Gastroesophageal sphincter (tissue), 4 donors: ENCODE measurements around the gene RIMS1. TPM values are rescaled to one million over a fixed set of nuclear protein-coding genes. Genes with fewer than 3 reads are reported as not detected.

Experiments
- ATAC-seq: fragments of 150-250 bp; one replicate; pipeline ENCODE4 v1.9.1; 2016; ENCODE audit warnings: mild to moderate bottlenecking, moderate library complexity
- H3K27ac ChIP-seq, 4 donors: fragments of 200-600 bp; sonication (generic) in 3 of 4; 1 replicate in 3 of 4; 2 replicates in 1 of 4; pipeline ENCODE4 v1.5.1; 2016 to 2019
- H3K27me3 ChIP-seq: fragments of 200-600 bp; sonication (generic); one replicate; pipeline ENCODE4 v1.5.1; 2019
- H3K36me3 ChIP-seq, 2 donors: fragments of 200-600 bp; sonication (generic); one replicate each; pipeline ENCODE4 v1.5.1; 2019; ENCODE audit warnings: control low read depth in 1 of 2
- H3K4me1 ChIP-seq, 3 donors: fragments of 200-600 bp; sonication (generic); 1 replicate in 2 of 3; 2 replicates in 1 of 3; pipeline ENCODE4 v1.5.1; 2016 to 2019; ENCODE audit warnings: control low read depth in 2 of 3
- H3K4me3 ChIP-seq, 2 donors: fragments of 200-600 bp; sonication (generic); one replicate each; pipeline ENCODE4 v1.5.1; 2019; ENCODE audit warnings: mild to moderate bottlenecking in 1 of 2, moderate library complexity in 1 of 2
- H3K9me3 ChIP-seq, 3 donors: fragments of 200-600 bp; sonication (generic); one replicate each; pipeline ENCODE4 v1.5.1; 2017 to 2019; ENCODE audit warnings: control low read depth in 2 of 3
- EP300 ChIP-seq: sonication (generic); formaldehyde crosslinking; IDR thresholded peaks from one replicate; pipeline ENCODE4 v1.6.1; 2017; ENCODE audit warnings: antibody characterized with exemption, mild to moderate bottlenecking
- POLR2A ChIP-seq, 2 donors: fragments of 450-650 bp; IDR thresholded peaks; one replicate each; pipeline ENCODE4 v1.6.1; 2017; ENCODE audit warnings: antibody characterized with exemption in 2 of 2, mild to moderate bottlenecking in 2 of 2, moderate library complexity in 1 of 2
- POLR2AphosphoS5 ChIP-seq: sonication (generic); formaldehyde crosslinking; IDR thresholded peaks from one replicate; pipeline ENCODE4 v1.6.1; 2017; ENCODE audit warnings: antibody characterized with exemption
- WGBS, 2 donors: methylation state at CpG; one replicate each; pipeline ENCODE4 v1.1.5; 2018; ENCODE audit warnings: low coverage in 1 of 2; 5-methylcytosine and 5-hydroxymethylcytosine counted together
- total RNA-seq, 4 donors: library from RNA; depleted of rRNA; stranded (reverse); fragments of >200 nt; gene quantifications; one replicate each; pipeline ENCODE4 v1.1.0, GENCODE V29; 2016
- TF ChIP-seq, protein P1 (sequence below), 4 experiments: fragments of 200-600 bp in 2 of 4; fragments of 450-650 bp in 2 of 4; sonication (generic) in 1 of 4; IDR thresholded peaks; one replicate each; pipeline ENCODE4 v1.5.1; 2017 to 2019; ENCODE audit warnings: antibody characterized with exemption in 4 of 4, mild to moderate bottlenecking in 2 of 4, moderate library complexity in 2 of 4

The RIMS1 gene
- total RNA-seq, 4 donors from 2014 or later, result 9.3 to 66.5 (median 17.7) TPM

DNA sequence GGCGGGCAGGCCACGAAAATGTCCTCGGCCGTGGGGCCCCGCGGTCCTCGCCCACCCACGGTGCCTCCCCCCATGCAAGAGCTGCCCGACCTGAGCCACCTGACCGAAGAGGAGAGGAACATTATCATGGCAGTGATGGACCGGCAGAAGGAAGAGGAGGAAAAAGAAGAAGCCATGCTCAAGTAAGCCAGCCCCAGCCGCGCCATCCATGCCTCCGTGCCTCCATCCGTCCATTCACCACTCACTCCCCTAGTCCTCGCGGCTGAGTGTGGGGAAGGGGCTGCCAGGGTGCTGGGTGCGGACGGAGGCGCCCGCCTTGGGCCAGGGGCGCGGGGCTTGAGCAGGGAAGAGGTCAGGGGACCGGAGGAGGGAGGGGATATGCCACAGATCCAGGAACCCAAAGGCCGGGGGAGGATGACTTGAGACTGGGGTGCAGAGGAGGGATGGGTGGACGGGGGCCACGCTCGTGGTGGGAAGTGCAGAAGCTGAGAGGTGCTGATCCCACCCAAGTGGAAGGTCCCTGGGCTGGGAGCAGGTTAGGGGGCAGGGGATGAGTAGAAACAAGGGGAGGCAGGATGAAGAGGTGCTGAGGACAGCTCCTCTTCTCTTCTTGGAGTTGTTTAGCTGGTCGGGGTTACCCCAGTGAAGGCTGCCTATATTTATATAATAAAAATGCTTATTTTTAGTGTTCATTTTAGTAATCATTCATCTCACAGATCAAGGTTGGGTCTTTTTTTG is 825 bp downstream of the RIMS1 start:
- peak; percentile 17 for ATAC-seq
- Histone ChIP-seq H3K36me3 (no peaks in the 10 kb centered on the region), H3K4me3 (peak overlapping the region; percentile 4 to 52), H3K9me3 (no peaks in the 10 kb centered on the region), H3K4me1 (peaks cover 0 to 14% (median 5%) of the 10 kb centered on the region in 3 donors), H3K27me3 (peaks cover 45% of the 10 kb centered on the region), H3K27ac (no peak overlapping the region)
- TF ChIP-seq POLR2A (IDR thresholded peaks at IDR 0.05) (no peak), EP300 (no peak)
- 14 to 17% methylated on average over 7 to 8 of the region's 29 CpGs for WGBS, 2 donors

DNA sequence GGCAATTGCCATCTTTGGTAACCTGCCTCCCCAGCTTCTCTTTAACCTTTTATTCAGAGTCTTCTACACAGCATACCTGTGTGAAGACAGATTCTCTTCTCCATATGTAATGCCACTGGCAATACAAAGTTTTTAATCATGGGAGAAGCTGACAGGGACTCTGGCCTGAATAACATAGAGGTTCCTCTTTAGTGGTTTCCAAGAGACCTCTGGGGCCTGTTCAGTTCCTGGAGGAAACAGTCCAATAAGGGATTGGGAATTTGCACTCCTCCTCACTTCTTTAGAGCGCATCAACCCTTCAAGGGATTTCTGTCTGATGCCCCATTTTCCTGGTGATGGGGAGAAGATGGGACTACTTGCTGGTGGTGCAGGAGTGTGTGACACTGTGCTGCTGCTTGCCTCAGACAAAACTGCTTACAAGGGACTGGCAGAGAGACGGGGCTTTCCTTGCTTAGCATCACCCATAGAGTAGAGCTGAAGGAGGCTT is 1.4 kb downstream of the RIMS1 start:
- no peak for ATAC-seq
- TF ChIP-seq POLR2AphosphoS5 (no peak), POLR2A (IDR thresholded peaks at IDR 0.05) (no peak)
- TF ChIP-seq, protein P1, sequence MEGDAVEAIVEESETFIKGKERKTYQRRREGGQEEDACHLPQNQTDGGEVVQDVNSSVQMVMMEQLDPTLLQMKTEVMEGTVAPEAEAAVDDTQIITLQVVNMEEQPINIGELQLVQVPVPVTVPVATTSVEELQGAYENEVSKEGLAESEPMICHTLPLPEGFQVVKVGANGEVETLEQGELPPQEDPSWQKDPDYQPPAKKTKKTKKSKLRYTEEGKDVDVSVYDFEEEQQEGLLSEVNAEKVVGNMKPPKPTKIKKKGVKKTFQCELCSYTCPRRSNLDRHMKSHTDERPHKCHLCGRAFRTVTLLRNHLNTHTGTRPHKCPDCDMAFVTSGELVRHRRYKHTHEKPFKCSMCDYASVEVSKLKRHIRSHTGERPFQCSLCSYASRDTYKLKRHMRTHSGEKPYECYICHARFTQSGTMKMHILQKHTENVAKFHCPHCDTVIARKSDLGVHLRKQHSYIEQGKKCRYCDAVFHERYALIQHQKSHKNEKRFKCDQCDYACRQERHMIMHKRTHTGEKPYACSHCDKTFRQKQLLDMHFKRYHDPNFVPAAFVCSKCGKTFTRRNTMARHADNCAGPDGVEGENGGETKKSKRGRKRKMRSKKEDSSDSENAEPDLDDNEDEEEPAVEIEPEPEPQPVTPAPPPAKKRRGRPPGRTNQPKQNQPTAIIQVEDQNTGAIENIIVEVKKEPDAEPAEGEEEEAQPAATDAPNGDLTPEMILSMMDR (IDR thresholded peaks at IDR 0.05), result no peak
- Histone ChIP-seq H3K27ac (no peak overlapping the region), H3K9me3 (no peaks in the 10 kb centered on the region), H3K36me3 (no peaks in the 10 kb centered on the region), H3K4me3 (no peak overlapping the region), H3K4me1 (peaks cover 0 to 14% (median 5%) of the 10 kb centered on the region in 3 donors), H3K27me3 (peaks cover 45% of the 10 kb centered on the region)
- WGBS, 2 donors, result 90% methylated on average over 2 of the region's 2 CpGs; no CpG with 5 or more reads in 1 of the 2 donors

DNA sequence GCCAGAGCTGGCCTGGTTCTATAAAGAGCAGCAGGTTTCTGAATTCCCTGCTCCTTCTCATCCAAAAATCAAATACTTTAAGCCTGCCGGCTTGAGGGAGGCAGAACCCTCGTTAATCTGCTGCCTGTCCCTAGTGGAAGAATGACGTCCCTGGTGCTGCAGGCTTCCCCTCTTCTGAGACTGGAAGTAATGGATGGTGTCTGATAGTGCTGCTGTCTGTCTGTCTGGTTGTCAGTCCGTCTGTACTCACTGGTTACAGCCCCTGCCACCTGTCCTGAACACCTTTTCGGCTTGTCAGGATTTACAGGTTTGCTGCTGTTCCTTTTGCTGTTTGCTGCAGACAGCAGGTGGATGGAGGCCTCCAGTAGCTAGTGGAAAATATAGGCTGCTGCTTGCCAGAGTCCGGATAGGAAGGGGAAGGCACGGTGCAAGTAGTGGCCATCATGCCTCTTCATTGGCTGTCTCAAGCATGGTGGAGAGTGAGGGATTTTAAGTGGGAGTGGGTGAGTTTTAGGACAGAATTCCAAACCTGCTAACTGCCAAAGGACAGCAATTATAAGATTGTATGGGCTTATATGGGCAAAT is 2.5 kb downstream of the RIMS1 start:
- no peaks in the 10 kb centered on the region for H3K9me3 ChIP-seq
- ATAC-seq, result no peak
- 60% methylated on average over 4 of the region's 7 CpGs; no CpG with 5 or more reads in 1 of the 2 donors for WGBS, 2 donors
- H3K36me3 ChIP-seq, result no peaks in the 10 kb centered on the region
- H3K27ac ChIP-seq, result no peak overlapping the region
- no peak overlapping the region for H3K4me3 ChIP-seq
- H3K27me3 ChIP-seq, result peaks cover 45% of the 10 kb centered on the region
- TF ChIP-seq EP300 (no peak), POLR2AphosphoS5 (no peak), POLR2A (IDR thresholded peaks at IDR 0.05) (no peak)
- TF ChIP-seq, protein P1 (IDR thresholded peaks at IDR 0.05), result no peak
- peaks cover 0 to 14% (median 5%) of the 10 kb centered on the region in 3 donors for H3K4me1 ChIP-seq

DNA sequence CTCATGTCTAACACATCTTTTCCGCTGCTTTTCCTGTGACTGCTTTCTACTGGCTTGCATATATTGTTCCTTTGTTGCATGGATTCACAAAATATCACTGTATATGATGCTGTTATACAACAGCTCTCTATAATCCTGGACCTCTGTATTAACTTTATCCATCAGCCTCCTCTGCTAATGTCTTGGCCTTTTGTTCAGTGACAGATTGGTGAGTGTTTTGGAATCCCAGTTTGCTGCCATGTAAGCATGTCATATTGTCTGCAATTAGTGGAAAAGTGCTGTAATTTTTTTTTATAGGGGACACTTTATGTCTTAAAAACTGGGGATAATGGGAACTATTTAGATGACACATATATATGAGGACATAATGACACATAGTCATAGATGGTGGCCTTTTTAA is 3.0 kb downstream of the RIMS1 start:
- WGBS, 2 donors, result 89 to 100% methylated on average over 1 of the region's 1 CpG
- peaks cover 0 to 14% (median 5%) of the 10 kb centered on the region in 3 donors for H3K4me1 ChIP-seq
- H3K9me3 ChIP-seq, result no peaks in the 10 kb centered on the region
- TF ChIP-seq POLR2AphosphoS5, result no peak
- TF ChIP-seq EP300, result no peak
- TF ChIP-seq POLR2A (IDR thresholded peaks at IDR 0.05), result no peak
- TF ChIP-seq, protein P1 (IDR thresholded peaks at IDR 0.05), result no peak
- no peak overlapping the region for H3K27ac ChIP-seq
- ATAC-seq, result no peak
- H3K27me3 ChIP-seq, result peaks cover 45% of the 10 kb centered on the region
- H3K4me3 ChIP-seq, result no peak overlapping the region
- H3K36me3 ChIP-seq, result no peaks in the 10 kb centered on the region

DNA sequence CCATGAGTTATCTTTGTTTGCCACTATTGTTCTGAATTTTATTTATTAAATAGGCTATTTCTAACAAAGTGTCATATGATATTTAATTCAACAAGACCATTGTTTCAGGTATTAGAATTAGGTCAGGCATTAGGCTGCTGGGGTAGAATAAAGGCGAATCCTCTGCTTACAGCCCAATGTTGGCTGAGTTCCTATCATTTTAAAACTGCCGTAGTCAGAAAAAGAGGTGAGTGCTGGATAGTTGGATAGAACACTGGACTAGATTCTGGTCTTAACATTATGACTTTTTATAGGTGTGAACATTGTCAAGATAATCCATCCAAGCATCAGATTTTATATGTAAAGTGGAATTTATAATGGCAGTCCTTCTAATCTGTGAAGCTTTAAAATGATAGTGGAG is 6.3 kb downstream of the RIMS1 start:
- no peaks in the 10 kb centered on the region for H3K4me1 ChIP-seq

More for the DNA sequence above, 6.3 kb downstream of the RIMS1 start:
- Histone ChIP-seq H3K27me3 (peaks cover 17% of the 10 kb centered on the region), H3K4me3 (no peak overlapping the region), H3K27ac (no peak overlapping the region), H3K9me3 (no peaks in the 10 kb centered on the region), H3K36me3 (no peaks in the 10 kb centered on the region)
- WGBS, 2 donors, result 92 to 100% methylated on average over 2 of the region's 2 CpGs
- TF ChIP-seq POLR2A (IDR thresholded peaks at IDR 0.05), result no peak
- TF ChIP-seq, protein P1 (IDR thresholded peaks at IDR 0.05), result no peak
- no peak for TF ChIP-seq EP300
- no peak for TF ChIP-seq POLR2AphosphoS5
- no peak for ATAC-seq
